Left kidney (tissue), 2 donors: ENCODE results near the gene AADAC. TPM values are rescaled to one million over a fixed set of nuclear protein-coding genes. Genes with fewer than 3 reads are reported as not detected.
"Not testable (repeated sequence)": the region's sequence is repeated elsewhere in the genome, so short reads cannot be mapped to it uniquely, and the experiment has no call there.

Experiments
- DNase-seq: peaks from one replicate; pipeline ENCODE4 v3.0.0-alpha.2; 2013
- polyA plus RNA-seq: library from polyadenylated mRNA; unstranded; fragments of 120-200 nt; gene quantifications from one replicate; pipeline ENCODE4 v1.2.1, GENCODE V29; 2013; ENCODE audit not compliant: insufficient read length

Gene AADAC
- polyA plus RNA-seq, 1 donor = 0.25 TPM

GRCh38 chr3:151856118-151856517 lies 42.2 kb downstream of the AADAC start:
- no peak for DNase-seq

GRCh38 chr3:151856641-151857040 lies 42.7 kb downstream of the AADAC start:
- no peak for DNase-seq

GRCh38 chr3:151859233-151859673 lies 45.3 kb downstream of the AADAC start:
- no peak for DNase-seq

- DNase-seq = no peak
These were observed 46.0 kb downstream of the AADAC start for GRCh38 chr3:151859905-151860304.

GRCh38 chr3:151863611-151864010 lies 49.7 kb downstream of the AADAC start:
- no peak for DNase-seq

GRCh38 chr3:151864423-151865101 lies 50.6 kb downstream of the AADAC start:
- no peak for DNase-seq

GRCh38 chr3:151866711-151867410 lies 52.9 kb downstream of the AADAC start:
- peak; percentile 24 for DNase-seq

GRCh38 chr3:151867666-151868065 lies 53.8 kb downstream of the AADAC start:
- no peak for DNase-seq

- no peak for DNase-seq
These were observed 55.3 kb downstream of the AADAC start for GRCh38 chr3:151869181-151869580.

- no peak for DNase-seq
These were observed 57.9 kb downstream of the AADAC start for GRCh38 chr3:151871639-151872468.

GRCh38 chr3:151873398-151873797 lies 59.5 kb downstream of the AADAC start, which contains the start of gene SUCNR1:
Gene SUCNR1 (plus strand): TSS chr3:151873643. CDS start chr3:151879893, 6,250 bp downstream.
- no peak for DNase-seq

GRCh38 chr3:151874079-151874478 lies 60.2 kb downstream of the AADAC start:
- DNase-seq = not testable (repeated sequence)

- DNase-seq = no peak
These were observed 61.8 kb downstream of the AADAC start for GRCh38 chr3:151875759-151876158.

- DNase-seq = no peak
These were observed 63.4 kb downstream of the AADAC start for GRCh38 chr3:151877269-151877668.

Other genes starting within 250 kb of the AADAC start
- gene AADACL2, start 80.2 kb upstream of the AADAC start, polyA plus RNA-seq = not detected
- 8.0 TPM for gene SUCNR1, start 59.5 kb downstream of the AADAC start, polyA plus RNA-seq